ENCODE measurements around the gene CDHR5.

CDHR5 gene

DNA sequence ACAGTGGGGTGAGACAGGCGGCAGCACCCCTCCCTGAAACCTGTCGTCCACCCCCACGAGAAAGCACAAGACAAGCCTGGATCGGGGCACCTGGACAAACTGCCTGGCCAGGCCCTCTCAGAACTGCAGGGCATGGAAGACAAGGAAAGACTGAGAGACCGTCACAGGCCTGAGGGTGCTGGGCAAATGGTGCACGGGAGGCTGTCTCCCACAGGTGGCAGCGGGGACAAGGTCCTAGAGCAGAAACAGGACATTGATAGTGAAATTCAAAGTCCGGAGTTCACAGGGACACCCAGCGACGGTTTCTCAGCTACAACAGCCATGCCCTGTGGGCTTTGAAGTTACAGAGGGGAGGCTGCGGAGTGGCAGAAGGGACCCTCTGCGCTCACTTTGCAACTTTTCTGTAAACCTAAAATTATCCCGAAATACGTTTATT lies 33.0 kb upstream of the CDHR5 start:
- H3K4me3 ChIP-seq (ENCODE audit: insufficient read depth, low read length, poor library complexity, severe bottlenecking) = no peak overlapping the region
- H3K79me2 ChIP-seq (ENCODE audit: insufficient read depth, low read length) = no peaks in the 10 kb centered on the region
- no peaks in the 10 kb centered on the region for H3F3A ChIP-seq (ENCODE audit: insufficient read depth)
- no peaks in the 10 kb centered on the region for H3K9me3 ChIP-seq (ENCODE audit: insufficient read depth, low read length)
- no peak overlapping the region for H3K9ac ChIP-seq (ENCODE audit: low read length)
- H3K36me3 ChIP-seq (ENCODE audit: low read length) = no peaks in the 10 kb centered on the region
- no peaks in the 10 kb centered on the region for H4K20me1 ChIP-seq (ENCODE audit: low read depth, low read length)
- no peak overlapping the region for H3K4me2 ChIP-seq (ENCODE audit: low read depth, low read length, poor library complexity, severe bottlenecking)
- no peaks in the 10 kb centered on the region for H3K27me3 ChIP-seq (ENCODE audit: low read length)
- no peak overlapping the region for H2AFZ ChIP-seq (ENCODE audit: low read depth, low read length, severe bottlenecking)
- no peak for TF ChIP-seq EZH2phosphoT487 (conservative IDR thresholded peaks at IDR 0.05; ENCODE audit: low read length)
- TF ChIP-seq, protein P1, sequence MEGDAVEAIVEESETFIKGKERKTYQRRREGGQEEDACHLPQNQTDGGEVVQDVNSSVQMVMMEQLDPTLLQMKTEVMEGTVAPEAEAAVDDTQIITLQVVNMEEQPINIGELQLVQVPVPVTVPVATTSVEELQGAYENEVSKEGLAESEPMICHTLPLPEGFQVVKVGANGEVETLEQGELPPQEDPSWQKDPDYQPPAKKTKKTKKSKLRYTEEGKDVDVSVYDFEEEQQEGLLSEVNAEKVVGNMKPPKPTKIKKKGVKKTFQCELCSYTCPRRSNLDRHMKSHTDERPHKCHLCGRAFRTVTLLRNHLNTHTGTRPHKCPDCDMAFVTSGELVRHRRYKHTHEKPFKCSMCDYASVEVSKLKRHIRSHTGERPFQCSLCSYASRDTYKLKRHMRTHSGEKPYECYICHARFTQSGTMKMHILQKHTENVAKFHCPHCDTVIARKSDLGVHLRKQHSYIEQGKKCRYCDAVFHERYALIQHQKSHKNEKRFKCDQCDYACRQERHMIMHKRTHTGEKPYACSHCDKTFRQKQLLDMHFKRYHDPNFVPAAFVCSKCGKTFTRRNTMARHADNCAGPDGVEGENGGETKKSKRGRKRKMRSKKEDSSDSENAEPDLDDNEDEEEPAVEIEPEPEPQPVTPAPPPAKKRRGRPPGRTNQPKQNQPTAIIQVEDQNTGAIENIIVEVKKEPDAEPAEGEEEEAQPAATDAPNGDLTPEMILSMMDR (IDR thresholded peaks at IDR 0.05; ENCODE audit: insufficient read depth, low read length, poor library complexity, severe bottlenecking) = no peak
- H3K9me2 ChIP-seq (replicated peaks; ENCODE audit: insufficient read depth, low read length) = no peaks in the 10 kb centered on the region
- H3K27ac ChIP-seq (ENCODE audit: low read depth, low read length) = no peak overlapping the region

DNA sequence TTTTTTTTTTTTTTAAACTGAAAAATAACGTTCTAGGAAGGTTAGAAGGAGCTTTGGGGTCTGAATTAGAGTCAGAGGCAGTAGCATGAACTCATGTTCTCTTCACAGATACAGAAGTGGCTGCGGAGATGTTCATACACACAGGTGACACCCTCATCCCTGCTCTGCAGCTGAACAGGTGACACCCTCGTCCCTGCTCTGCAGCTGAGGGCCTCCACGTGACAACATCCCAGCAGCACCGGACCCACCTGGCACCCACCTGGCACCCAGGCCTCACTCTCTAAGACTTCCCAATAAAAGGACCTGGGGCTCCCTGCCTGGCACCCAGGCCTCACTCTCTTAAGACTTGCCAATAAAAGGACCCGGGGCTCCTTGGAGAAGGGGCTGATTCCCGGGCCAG lies 32.1 kb upstream of the CDHR5 start:
- Histone ChIP-seq H3K36me3 (ENCODE audit: low read length) (no peaks in the 10 kb centered on the region), H3K4me3 (ENCODE audit: insufficient read depth, low read length, poor library complexity, severe bottlenecking) (no peak overlapping the region), H3K79me2 (ENCODE audit: insufficient read depth, low read length) (no peaks in the 10 kb centered on the region), H4K20me1 (ENCODE audit: low read depth, low read length) (no peaks in the 10 kb centered on the region), H3K9ac (ENCODE audit: low read length) (no peak overlapping the region), H2AFZ (ENCODE audit: low read depth, low read length, severe bottlenecking) (no peak overlapping the region), H3K27ac (ENCODE audit: low read depth, low read length) (no peak overlapping the region), H3K27me3 (ENCODE audit: low read length) (no peaks in the 10 kb centered on the region), H3F3A (ENCODE audit: insufficient read depth) (no peaks in the 10 kb centered on the region), H3K9me2 (replicated peaks; ENCODE audit: insufficient read depth, low read length) (no peaks in the 10 kb centered on the region), H3K9me3 (ENCODE audit: insufficient read depth, low read length) (no peaks in the 10 kb centered on the region), H3K4me2 (ENCODE audit: low read depth, low read length, poor library complexity, severe bottlenecking) (no peak overlapping the region)
- TF ChIP-seq, protein P1 (IDR thresholded peaks at IDR 0.05; ENCODE audit: insufficient read depth, low read length, poor library complexity, severe bottlenecking) = no peak
- TF ChIP-seq EZH2phosphoT487 (conservative IDR thresholded peaks at IDR 0.05; ENCODE audit: low read length) = no peak

DNA sequence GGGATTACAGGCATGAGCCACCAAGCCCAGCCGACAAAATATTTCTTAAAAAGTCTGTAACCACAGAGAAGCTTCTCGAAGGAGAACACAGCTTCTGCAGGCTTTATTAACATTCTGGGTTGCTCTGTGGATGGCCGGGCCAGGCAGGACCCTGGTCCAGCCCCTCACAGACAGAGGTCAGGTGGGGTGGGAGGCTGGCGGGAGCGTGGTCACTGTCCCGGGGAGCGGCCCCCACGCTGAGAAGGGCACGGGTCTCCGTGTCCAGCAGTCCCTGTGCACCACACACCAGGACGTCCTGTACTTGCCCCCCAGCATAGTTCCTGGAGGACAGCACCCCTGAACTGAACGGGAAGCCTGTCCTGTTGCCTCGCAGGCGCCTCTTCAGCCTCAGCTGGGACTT lies 31.7 kb upstream of the CDHR5 start:
- Histone ChIP-seq H3K4me3 (ENCODE audit: insufficient read depth, low read length, poor library complexity, severe bottlenecking) (no peak overlapping the region), H3K9me3 (ENCODE audit: insufficient read depth, low read length) (no peaks in the 10 kb centered on the region), H3K36me3 (ENCODE audit: low read length) (no peaks in the 10 kb centered on the region), H2AFZ (ENCODE audit: low read depth, low read length, severe bottlenecking) (no peak overlapping the region), H3K4me2 (ENCODE audit: low read depth, low read length, poor library complexity, severe bottlenecking) (no peak overlapping the region), H3K9me2 (replicated peaks; ENCODE audit: insufficient read depth, low read length) (no peaks in the 10 kb centered on the region), H3K27ac (ENCODE audit: low read depth, low read length) (no peak overlapping the region), H3K79me2 (ENCODE audit: insufficient read depth, low read length) (no peaks in the 10 kb centered on the region), H4K20me1 (ENCODE audit: low read depth, low read length) (no peaks in the 10 kb centered on the region), H3F3A (ENCODE audit: insufficient read depth) (no peaks in the 10 kb centered on the region), H3K27me3 (ENCODE audit: low read length) (no peaks in the 10 kb centered on the region), H3K9ac (ENCODE audit: low read length) (no peak overlapping the region)
- TF ChIP-seq EZH2phosphoT487 (conservative IDR thresholded peaks at IDR 0.05; ENCODE audit: low read length) = no peak
- TF ChIP-seq, protein P1 (IDR thresholded peaks at IDR 0.05; ENCODE audit: insufficient read depth, low read length, poor library complexity, severe bottlenecking) = no peak

Measured in SU-DHL-6 (cell line).